ENCODE results near the gene DDX27.

DNA sequence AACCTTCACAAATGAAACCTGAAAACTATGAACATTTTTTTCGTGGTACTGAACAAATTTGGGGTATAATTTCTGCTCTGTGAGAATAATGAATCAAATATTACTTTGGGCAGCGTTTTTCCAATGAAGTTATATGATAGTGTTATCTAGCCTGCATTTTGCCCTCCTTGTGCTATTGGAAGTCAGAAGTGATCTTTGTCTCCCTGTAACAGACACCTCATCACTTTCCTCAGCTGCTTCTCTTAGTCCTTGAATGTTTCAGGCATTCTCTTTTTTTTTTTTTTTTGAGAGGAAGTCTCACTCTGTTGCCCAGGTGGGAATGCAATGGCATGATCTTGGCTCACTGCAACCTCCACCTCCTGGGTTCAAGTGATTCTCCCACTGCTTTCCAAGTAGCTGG lies 10.2 kb downstream of the DDX27 start:
- TF ChIP-seq, protein P1, sequence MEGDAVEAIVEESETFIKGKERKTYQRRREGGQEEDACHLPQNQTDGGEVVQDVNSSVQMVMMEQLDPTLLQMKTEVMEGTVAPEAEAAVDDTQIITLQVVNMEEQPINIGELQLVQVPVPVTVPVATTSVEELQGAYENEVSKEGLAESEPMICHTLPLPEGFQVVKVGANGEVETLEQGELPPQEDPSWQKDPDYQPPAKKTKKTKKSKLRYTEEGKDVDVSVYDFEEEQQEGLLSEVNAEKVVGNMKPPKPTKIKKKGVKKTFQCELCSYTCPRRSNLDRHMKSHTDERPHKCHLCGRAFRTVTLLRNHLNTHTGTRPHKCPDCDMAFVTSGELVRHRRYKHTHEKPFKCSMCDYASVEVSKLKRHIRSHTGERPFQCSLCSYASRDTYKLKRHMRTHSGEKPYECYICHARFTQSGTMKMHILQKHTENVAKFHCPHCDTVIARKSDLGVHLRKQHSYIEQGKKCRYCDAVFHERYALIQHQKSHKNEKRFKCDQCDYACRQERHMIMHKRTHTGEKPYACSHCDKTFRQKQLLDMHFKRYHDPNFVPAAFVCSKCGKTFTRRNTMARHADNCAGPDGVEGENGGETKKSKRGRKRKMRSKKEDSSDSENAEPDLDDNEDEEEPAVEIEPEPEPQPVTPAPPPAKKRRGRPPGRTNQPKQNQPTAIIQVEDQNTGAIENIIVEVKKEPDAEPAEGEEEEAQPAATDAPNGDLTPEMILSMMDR (IDR thresholded peaks at IDR 0.05; ENCODE audit: low read depth, low read length, poor library complexity, severe bottlenecking) = no peak
- no peak for TF ChIP-seq EZH2phosphoT487 (IDR thresholded peaks at IDR 0.05; ENCODE audit: borderline replicate concordance, low read length)

Measured in DOHH2 (cell line).